Right lung (tissue), 5 donors: ENCODE measurements around the gene CBLC. TPM values are rescaled to one million over a fixed set of nuclear protein-coding genes. Genes with fewer than 3 reads are reported as not detected.

Experiments
- polyA plus RNA-seq, 5 donors: library from polyadenylated mRNA; unstranded; fragments of 120-200 nt; gene quantifications; one replicate each; pipeline versions ENCODE4 v1.2.1 to v1.2.3, GENCODE V29; 2013; ENCODE audit warnings: inconsistent platforms in 1 of 5, low replicate concordance in 1 of 5; ENCODE audit not compliant: insufficient read length in 5 of 5, insufficient read depth in 1 of 5

Gene CBLC
- polyA plus RNA-seq, 5 donors: 2.6 to 4.6 (median 4.3) TPM

Other genes with a start within 250 kb of the CBLC start
- gene CEACAM20, start 248.2 kb upstream of the CBLC start, polyA plus RNA-seq: not detected
- gene IGSF23, start 164.3 kb upstream of the CBLC start, polyA plus RNA-seq: under 1 TPM in 2 of 5 donors, not detected in 3; 0.31 to 0.33 TPM
- 10 to 100 TPM; 21.4 to 29.9 (median 24.4) TPM for gene PVR, start 134.0 kb upstream of the CBLC start, polyA plus RNA-seq
- 10 to 100 TPM; 10.7 to 23.9 (median 15.8) TPM for gene CEACAM19, start 106.4 kb upstream of the CBLC start, polyA plus RNA-seq
- gene CEACAM16, start 78.7 kb upstream of the CBLC start, polyA plus RNA-seq: not detected
- gene BCL3, start 29.2 kb upstream of the CBLC start, polyA plus RNA-seq: 10 to 100 TPM in 4 of 5 donors, 1 to 10 TPM in 1; 7.8 to 17.7 (median 13.4) TPM
- gene BCAM, start 31.2 kb downstream of the CBLC start, polyA plus RNA-seq: 100 to 1,000 TPM in 4 of 5 donors, 10 to 100 TPM in 1; 95.9 to 268 (median 141) TPM
- gene NECTIN2, start 68.4 kb downstream of the CBLC start, polyA plus RNA-seq: 10 to 100 TPM; 65.3 to 86.5 (median 74.5) TPM
- 10 to 100 TPM; 29.9 to 51.4 (median 32.4) TPM for gene TOMM40, start 113.4 kb downstream of the CBLC start, polyA plus RNA-seq
- 10 to 100 TPM; 19.3 to 55.8 (median 26.2) TPM for gene APOE, start 127.9 kb downstream of the CBLC start, polyA plus RNA-seq
- 10 to 100 TPM in 4 of 5 donors, 1 to 10 TPM in 1; 7.0 to 16.3 (median 13.2) TPM for gene APOC1, start 136.7 kb downstream of the CBLC start, polyA plus RNA-seq
- gene APOC4, start 164.3 kb downstream of the CBLC start, polyA plus RNA-seq: under 1 TPM in 1 of 5 donors, not detected in 4; 0.30 TPM
- gene APOC2, start 168.2 kb downstream of the CBLC start, polyA plus RNA-seq: 1 to 10 TPM in 1 of 5 donors, under 1 TPM in 2, not detected in 2; 0.21 to 7.5 (median 0.25) TPM
- gene CLPTM1, start 177.5 kb downstream of the CBLC start, polyA plus RNA-seq: 10 to 100 TPM; 55.4 to 78.7 (median 67.1) TPM
- 1 to 10 TPM; 3.4 to 6.9 (median 4.7) TPM for gene RELB, start 223.6 kb downstream of the CBLC start, polyA plus RNA-seq